ENCODE measurements around the gene GCGR. TPM values are rescaled to one million over a fixed set of nuclear protein-coding genes. Genes with fewer than 3 reads are reported as not detected.

Gene GCGR
- total RNA-seq, 1 experiment from 2014 or later: 1.6 TPM

DNA sequence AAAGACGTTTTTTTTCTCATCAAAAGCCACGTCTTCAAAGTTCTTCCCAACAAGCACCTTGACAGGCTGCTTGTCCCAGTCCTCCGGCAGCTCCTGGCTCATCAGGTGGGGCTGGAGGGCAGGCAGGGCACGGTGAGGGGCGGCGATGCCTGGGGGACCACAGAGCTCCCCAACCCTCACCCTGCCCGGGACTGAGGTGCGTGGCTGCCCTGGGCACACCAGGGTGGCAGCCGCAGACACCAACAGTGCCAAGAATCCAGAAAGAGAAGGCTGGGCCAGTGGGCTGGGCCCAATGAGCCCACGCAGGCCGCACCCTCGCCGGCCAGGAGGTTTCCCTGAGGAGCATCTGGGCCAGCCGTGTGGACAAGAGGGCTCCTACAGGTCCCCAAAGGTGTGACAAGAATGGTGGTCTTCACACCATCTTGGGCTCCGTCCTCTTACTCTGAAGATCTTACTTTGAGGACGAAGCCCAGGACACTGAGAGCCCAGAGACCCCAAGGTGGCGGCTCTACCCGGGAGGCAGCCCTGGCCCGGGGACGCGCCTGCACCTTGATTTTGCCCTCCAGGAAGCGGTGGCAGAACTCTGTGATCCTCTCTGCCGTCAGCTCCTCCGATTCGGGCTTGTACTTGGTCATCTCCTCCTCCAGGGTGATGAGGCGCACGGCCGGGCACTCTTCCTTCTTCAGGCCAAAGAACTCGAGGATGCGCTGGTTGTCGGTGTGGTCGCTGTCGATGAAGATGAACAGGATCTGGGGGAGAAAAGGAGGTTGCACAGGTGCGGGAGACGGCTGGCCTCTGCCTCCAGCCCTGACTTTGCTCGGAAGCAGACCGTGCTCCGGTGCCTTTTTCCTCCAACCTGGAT is 42.2 kb downstream of the GCGR start:
- DNase-seq (ENCODE audit: low read depth, low spot score) (no peak), ATAC-seq (no peak)
- Histone ChIP-seq H3K27me3 (ENCODE audit: control insufficient read depth, insufficient read depth, low read length) (no peaks in the 10 kb centered on the region), H3K4me1 (ENCODE audit: control insufficient read depth, insufficient read depth, low read length) (no peaks in the 10 kb centered on the region), H3K4me3 (ENCODE audit: low read depth in 2 of 2, low read length in 2 of 2) (no peak overlapping the region), H3K27ac (ENCODE audit: low read length) (no peak overlapping the region), H3K9me3 (ENCODE audit: control insufficient read depth, insufficient read depth, low read depth, low read length) (no peaks in the 10 kb centered on the region), H3K36me3 (ENCODE audit: control insufficient read depth, insufficient read depth, low read length) (peaks cover 5% of the 10 kb centered on the region)
- intact Hi-C loops (cut with micrococcal nuclease; ENCODE audit: unreplicated experiment): no loop called here
- BruUV-seq (replicated peaks): no TSS peak
- in situ Hi-C loops (cut with HindIII; ENCODE audit: low pct_unique_long_range_greater_than_20kb, low sequenced_read_pairs): no loop called here
- ChIA-PET CTCF (no interaction called here), POLR2A (interaction anchor here (0.6 kb wide), 1 partner anchor 257 kb away, joined by 10 read pairs; no protein-coding TSS in a partner anchor)
- no peak for TF ChIP-seq TCF7L2 (IDR thresholded peaks at IDR 0.05; ENCODE audit: low read depth, low read length)
- no peak for TF ChIP-seq POLR2AphosphoS5 (IDR thresholded peaks at IDR 0.05; ENCODE audit: low read depth, low read length)
- no peak for TF ChIP-seq SIN3A (IDR thresholded peaks at IDR 0.05; ENCODE audit: borderline replicate concordance, insufficient read depth, low read depth, low read length)
- TF ChIP-seq, protein P1, sequence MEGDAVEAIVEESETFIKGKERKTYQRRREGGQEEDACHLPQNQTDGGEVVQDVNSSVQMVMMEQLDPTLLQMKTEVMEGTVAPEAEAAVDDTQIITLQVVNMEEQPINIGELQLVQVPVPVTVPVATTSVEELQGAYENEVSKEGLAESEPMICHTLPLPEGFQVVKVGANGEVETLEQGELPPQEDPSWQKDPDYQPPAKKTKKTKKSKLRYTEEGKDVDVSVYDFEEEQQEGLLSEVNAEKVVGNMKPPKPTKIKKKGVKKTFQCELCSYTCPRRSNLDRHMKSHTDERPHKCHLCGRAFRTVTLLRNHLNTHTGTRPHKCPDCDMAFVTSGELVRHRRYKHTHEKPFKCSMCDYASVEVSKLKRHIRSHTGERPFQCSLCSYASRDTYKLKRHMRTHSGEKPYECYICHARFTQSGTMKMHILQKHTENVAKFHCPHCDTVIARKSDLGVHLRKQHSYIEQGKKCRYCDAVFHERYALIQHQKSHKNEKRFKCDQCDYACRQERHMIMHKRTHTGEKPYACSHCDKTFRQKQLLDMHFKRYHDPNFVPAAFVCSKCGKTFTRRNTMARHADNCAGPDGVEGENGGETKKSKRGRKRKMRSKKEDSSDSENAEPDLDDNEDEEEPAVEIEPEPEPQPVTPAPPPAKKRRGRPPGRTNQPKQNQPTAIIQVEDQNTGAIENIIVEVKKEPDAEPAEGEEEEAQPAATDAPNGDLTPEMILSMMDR (IDR thresholded peaks at IDR 0.05): no peak
- TF ChIP-seq, protein P2, sequence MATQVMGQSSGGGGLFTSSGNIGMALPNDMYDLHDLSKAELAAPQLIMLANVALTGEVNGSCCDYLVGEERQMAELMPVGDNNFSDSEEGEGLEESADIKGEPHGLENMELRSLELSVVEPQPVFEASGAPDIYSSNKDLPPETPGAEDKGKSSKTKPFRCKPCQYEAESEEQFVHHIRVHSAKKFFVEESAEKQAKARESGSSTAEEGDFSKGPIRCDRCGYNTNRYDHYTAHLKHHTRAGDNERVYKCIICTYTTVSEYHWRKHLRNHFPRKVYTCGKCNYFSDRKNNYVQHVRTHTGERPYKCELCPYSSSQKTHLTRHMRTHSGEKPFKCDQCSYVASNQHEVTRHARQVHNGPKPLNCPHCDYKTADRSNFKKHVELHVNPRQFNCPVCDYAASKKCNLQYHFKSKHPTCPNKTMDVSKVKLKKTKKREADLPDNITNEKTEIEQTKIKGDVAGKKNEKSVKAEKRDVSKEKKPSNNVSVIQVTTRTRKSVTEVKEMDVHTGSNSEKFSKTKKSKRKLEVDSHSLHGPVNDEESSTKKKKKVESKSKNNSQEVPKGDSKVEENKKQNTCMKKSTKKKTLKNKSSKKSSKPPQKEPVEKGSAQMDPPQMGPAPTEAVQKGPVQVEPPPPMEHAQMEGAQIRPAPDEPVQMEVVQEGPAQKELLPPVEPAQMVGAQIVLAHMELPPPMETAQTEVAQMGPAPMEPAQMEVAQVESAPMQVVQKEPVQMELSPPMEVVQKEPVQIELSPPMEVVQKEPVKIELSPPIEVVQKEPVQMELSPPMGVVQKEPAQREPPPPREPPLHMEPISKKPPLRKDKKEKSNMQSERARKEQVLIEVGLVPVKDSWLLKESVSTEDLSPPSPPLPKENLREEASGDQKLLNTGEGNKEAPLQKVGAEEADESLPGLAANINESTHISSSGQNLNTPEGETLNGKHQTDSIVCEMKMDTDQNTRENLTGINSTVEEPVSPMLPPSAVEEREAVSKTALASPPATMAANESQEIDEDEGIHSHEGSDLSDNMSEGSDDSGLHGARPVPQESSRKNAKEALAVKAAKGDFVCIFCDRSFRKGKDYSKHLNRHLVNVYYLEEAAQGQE (IDR thresholded peaks at IDR 0.05; ENCODE audit: insufficient read depth in 1 of 2, low read depth in 2 of 2, low read length in 1 of 2): no peak

DNA sequence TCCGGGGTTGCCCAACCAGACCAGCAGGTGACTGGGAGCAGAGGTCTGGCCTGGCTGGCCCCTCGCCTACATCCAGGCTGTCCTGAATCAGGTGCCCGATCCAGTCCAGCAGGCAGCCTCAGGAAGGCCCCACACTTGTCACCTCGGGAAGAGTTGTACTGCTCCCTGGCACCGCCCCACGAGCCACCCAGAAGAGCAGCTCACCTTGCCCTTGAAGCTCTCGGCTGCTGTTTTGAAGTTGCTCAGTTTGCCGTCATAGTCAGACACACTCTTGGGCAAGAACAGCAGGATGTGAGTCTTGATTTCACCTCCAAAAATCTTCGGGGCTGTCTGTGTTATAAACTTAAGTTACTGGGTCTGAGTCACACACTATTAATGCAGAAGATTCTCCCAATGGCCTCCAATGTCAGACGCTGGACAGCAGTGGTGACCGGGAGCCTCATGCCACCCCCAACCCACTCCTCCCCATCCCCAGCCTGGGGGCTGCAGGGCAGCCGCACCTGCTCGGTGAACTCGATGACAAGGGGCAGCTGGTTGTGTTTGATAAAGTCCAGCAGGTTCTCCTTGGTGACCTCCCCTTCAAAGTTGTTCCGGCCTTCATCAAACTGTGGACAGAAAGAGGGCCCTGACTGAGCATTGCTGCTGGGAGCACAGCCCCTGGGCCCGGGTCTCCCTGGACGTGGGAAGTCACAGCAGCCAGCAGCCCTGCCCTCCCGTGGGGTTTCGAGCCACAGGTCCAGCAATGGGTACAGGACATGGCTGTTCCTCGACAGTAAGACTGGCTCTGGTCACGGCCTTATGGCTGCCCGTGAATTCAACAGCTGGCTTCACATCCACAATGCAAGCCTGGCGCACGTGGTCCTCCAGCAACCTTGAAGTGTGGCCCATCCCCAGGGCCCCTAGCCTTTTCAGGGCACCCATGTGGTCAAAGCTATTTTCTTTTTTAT is 43.1 kb downstream of the GCGR start:
- no peak for DNase-seq (ENCODE audit: low read depth, low spot score)
- H3K27me3 ChIP-seq (ENCODE audit: control insufficient read depth, insufficient read depth, low read length): no peaks in the 10 kb centered on the region
- no peak overlapping the region for H3K27ac ChIP-seq (ENCODE audit: low read length)
- in situ Hi-C loops (cut with HindIII; ENCODE audit: low pct_unique_long_range_greater_than_20kb, low sequenced_read_pairs): no loop called here
- H3K4me1 ChIP-seq (ENCODE audit: control insufficient read depth, insufficient read depth, low read length): no peaks in the 10 kb centered on the region
- BruUV-seq (replicated peaks): TSS peak; percentile 11
- ChIA-PET POLR2A (interaction anchor here (0.6 kb wide), 1 partner anchor 256 kb away, joined by 10 read pairs; no protein-coding TSS in a partner anchor), CTCF (interaction anchor here (0.6 kb wide), 1 partner anchor 40 kb away, joined by 6 read pairs; no protein-coding TSS in a partner anchor)
- TF ChIP-seq, protein P2 (IDR thresholded peaks at IDR 0.05; ENCODE audit: insufficient read depth in 1 of 2, low read depth in 2 of 2, low read length in 1 of 2): no peak
- TF ChIP-seq TCF7L2 (IDR thresholded peaks at IDR 0.05; ENCODE audit: low read depth, low read length) (no peak), SIN3A (IDR thresholded peaks at IDR 0.05; ENCODE audit: borderline replicate concordance, insufficient read depth, low read depth, low read length) (no peak), POLR2AphosphoS5 (IDR thresholded peaks at IDR 0.05; ENCODE audit: low read depth, low read length) (no peak; the same call in 1 of the 2 replicates)
- TF ChIP-seq, protein P1 (IDR thresholded peaks at IDR 0.05): no peak
- ATAC-seq: no peak
- no peak overlapping the region for H3K4me3 ChIP-seq (ENCODE audit: low read depth in 2 of 2, low read length in 2 of 2)
- peaks cover 5% of the 10 kb centered on the region for H3K36me3 ChIP-seq (ENCODE audit: control insufficient read depth, insufficient read depth, low read length)
- H3K9me3 ChIP-seq (ENCODE audit: control insufficient read depth, insufficient read depth, low read depth, low read length): no peaks in the 10 kb centered on the region
- intact Hi-C loops (cut with micrococcal nuclease; ENCODE audit: unreplicated experiment): no loop called here

Data from Panc1 (cell line).